GM20431 (cell line): Measurements from ENCODE around the gene TBXAS1.

Source experiments
- in situ Hi-C: fragments of 300-500 bp; cut with MseI, MboI; formaldehyde crosslinking; loops from one replicate; pipeline ENCODE4 v1.15.0; 2020; ENCODE audit warnings: low sequenced_read_pairs; ENCODE audit not compliant: unreplicated experiment

Gene TBXAS1

DNA sequence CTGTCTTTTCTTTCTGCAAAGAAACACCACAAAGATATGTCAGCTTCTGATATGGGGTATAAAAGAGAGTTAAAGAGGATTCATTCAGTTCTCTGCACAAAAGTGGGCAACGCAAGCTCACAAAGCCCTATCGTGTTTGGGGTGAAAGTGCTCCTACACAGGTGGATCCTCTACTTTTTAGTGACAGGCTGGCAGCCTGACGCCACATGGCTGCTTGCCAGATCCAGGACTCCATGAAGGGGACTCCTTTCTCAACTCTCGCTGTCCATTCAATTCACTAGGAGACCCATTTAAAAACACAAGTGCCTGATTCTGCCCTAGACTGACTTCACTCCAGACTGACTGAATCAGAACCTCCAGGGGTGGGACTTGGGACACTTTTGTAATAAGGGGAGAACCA is 225.7 kb downstream of the TBXAS1 start:
- in situ Hi-C loops: no loop called here

DNA sequence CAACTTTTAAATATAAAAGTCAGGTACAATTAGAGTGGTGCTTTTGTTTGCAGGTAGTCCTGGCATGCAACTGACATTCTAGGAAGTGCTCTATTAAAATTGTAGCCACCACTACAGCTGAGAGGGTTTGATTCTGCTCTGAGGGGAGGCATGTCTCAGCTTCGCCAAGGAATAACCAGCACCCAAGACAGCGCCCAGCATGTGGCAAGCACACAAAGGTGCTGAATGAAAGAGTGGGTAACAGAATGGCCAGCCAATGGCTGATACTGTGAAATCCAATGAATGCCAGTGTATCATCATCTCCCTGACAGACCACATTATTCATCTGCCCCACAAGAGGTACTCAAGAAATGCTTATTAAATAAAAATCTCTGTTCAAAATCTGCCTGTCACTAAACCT is 226.8 kb downstream of the TBXAS1 start:
- in situ Hi-C loops: no loop called here

DNA sequence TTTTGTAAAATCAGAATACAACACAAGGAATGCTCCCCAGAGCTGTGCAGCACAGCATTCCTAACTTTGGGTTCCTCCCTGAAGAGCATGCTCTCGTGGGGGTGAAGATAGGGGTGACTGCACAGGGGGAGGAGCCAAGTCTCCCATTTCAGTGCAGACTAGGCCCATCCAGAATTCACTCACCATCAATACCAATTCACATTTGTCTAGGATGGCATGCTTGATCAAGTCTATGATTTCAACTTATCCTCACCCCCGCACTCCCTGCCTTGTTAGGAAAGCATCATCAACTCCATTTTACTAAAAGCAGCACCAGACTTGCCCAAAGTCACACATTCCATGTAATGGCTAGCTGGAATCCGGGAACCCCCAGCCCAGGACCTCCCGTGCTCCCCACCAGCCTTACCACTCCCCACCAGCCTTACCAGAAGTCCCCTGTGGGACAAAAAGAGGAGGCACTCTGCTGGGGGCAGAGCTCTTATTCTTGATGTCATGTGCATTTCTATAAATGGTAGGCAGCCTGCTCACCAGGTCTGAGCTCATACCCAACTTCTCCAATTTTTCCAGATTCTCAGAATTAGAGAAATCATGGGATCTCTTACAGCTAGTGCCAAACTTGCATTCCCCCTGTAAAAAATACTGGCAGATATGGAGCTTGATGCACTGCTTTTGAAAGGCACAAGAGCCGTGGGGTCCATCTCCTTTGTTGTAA is 227.5 kb downstream of the TBXAS1 start:
- in situ Hi-C loops: no loop called here

DNA sequence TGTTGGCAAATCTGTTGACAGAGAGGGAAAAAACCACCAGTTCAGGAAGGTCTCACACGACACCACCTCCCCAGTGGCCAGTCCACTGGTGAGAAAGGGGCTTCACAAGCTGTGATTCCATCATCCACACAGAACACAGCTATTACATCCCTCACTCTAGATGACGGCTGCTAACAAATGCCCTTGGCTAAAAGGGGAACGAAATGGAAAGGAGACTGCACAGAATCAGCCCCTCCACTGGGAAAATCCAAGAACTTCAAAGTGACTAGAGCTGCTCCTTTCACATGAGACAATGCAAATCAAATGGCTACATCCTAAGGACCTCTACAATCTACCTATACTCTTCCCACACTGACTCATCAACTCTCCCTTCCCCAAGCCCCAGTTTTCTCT is 228.1 kb downstream of the TBXAS1 start:
- in situ Hi-C loops: no loop called here

DNA sequence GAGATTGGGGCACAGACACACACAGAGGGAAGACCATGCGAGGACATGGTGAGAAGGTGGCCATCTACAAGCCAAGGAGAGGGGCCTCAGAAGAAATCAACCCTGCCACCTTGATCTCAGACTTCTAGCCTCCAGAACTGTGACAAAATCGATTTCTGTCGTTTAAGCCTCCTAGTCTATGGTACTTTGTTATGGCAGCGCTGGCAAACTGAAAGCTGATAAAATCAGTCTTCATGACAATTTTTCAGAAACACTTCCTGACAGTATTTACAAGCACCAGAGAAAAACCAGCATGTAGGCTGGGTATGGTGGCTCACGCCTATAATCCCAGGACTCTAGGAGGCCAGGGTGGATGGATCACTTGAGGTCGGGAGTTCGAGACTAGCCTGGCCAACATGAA is 229.5 kb downstream of the TBXAS1 start:
- in situ Hi-C loops: no loop called here

DNA sequence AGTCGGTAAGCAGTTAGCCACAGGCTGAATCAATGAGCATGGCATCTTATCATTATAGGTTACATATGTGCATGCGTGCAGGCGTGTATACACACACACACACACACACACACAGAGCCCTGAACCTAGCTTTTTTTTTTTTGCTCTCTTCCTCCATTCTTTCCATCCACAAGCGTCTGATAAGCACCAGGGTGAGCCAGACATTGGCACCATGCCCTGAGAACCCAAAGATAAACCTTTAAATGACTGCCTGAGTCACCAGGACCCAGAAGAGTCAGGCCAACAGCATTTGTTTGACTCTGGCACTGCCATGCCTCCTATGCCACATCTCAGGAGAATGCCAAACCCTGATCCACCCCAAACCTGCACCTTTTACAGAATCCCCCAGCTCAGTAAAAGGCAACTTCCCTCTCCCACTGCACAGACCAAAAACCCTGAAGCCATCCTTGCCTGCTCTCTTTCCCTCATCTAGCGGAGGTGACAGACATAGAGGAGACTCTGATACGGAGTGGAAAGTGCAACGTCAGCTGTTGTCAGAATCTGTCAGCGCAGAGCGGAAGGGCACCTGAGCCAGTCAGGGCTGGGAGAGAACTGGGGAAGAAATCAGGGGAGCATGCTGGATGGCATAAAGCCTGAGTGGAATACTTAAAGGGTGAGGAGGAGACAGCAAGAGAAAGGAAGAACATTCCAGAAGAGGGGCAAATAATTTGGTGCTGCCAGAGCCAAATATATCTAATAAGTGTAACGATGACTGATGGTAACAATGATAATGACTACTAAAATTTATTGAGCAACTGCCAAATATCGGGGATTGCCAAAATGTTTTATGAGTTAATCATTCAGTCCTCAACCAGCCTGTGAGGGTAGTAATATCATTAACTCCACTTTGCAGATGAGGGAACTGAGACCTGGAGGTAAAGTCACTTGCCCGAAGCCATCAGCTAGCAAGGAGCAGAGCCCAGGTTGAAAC is 230.5 kb downstream of the TBXAS1 start:
- in situ Hi-C loops: no loop called here

DNA sequence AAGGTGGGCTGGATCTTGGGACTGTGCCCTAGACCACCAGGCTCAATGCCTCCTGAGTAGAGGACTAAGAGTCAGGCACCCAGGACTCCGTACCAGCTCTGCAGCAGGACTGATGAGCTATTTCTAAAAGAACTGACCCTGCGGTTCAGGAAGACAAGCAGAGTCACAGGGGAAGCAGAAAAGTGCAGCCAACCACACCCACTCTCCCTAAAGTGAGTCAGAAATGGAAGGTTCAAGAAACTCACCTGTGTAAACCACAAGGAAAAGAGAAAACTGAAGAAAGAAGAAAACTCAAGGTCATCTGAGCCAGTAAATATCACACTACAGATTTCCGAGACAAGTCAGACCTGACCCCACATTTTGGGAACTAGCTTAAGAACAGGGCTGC is 231.2 kb downstream of the TBXAS1 start:
- in situ Hi-C loops: no loop called here

DNA sequence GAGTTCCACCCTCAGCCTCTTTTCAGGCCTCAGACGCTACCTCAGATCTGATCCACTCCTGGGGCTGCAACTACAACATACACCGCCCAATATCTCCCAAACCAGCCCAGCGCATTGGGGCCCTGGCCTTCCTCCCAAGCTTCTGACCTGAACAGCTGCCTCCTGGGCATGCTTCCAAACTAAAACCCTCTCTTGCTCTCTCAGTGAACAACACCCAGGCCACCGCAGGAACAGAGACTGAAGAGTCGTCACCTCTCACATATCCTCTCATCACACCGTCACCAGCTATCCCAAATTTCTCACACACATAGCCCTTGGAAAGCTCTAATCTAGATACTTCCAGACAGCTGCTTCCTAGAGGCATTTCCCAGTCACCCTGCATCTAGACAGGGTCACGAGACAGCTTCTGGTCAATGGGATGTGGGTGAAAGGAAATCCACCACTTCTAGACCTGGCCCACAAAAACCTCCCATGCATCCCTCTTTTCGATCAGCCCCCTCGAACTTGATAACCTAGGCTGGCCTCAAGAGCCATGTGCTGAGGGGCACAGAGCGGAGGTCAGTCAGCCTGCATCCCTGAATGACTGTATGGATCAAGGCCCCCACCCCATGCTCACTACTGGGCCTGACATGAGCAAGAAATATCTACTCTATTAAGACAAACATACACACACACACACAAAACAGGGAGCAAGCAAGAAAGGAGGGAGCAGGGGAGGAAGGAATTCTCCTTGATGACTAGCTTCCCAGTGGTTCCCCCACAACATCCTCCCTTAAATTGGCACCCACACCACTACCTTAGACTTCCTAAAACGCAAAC is 231.9 kb downstream of the TBXAS1 start:
- in situ Hi-C loops: no loop called here

DNA sequence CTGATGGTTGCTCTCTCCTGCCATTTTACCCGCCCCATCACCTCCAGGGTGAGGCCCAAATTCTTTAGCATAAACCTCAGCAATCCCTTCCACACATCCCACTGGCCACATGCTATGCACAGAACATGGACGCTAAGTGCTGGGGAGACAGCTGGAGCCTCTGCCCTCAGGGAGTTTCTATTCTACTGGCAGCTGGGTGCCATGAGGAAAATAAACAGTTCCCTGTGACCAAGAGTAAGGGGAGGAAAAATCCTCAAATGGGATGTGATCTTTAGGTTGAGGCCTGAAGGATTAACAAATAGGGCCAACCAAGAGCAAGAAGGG is 232.5 kb downstream of the TBXAS1 start:
- in situ Hi-C loops: no loop called here

DNA sequence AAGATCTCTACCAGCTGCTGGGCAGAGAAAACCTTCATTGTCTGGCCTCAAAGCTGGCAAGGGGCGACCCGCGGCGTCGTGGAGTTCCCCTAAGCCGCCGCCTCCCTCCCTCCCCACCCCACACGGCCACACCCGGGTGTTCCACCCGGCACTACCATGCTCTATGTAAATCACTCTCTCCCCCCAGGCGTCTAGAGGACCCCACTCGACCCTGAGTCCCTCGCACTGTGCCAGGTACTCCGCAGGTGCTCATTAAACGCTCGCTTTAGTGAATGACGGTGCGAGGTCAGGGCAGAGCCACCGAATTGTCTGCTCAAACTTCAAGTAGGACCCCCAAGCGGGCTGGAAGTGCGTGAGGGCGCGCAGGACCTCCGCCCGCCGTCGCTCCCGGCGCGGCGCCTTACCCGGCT is 233.1 kb downstream of the TBXAS1 start:
- in situ Hi-C loops: no loop called here

DNA sequence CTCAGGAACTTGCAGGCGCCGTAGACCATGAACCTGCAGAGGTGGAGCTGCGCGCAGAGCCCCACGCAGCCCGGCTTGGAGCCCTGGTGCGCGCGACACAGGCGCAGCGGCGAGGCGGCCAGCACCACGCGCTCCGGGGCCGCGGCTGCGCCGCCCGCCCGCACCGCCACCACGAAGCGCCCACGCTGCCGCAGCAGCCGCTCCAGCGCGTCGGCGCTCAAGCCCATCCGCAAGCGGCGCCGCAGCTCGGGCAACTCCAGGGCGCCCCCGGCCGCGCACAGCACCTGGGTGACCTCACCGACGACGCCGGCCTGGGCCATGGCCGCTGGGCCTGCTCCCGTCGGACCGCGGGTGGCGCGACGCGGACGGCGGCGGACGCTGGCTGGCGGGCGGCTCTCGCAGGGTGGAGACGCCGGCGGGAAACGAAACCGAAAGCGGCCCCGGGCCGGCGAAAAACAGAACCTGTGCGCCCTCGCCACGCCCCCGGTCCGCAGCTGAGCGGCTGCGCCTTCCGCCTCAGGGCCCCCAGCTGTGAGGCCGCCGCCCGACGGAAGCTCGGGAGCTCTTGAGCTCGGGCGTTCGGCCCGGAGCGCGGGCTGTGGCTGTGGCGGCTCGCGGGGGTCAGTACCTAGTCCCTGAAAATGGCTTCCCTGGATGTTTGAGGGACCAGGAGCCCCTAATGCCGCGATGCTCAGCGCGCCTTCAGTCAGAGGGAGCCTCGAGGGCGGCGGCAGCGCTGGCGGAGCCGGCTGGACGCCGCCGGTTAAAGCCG is 233.7 kb downstream of the TBXAS1 start, which contains the start of gene PARP12:
TSS of gene PARP12 (minus strand) at position 424 of the 772 bp plus-strand sequence. CDS start at position 320, 104 bp downstream.
- in situ Hi-C loops: no loop called here

DNA sequence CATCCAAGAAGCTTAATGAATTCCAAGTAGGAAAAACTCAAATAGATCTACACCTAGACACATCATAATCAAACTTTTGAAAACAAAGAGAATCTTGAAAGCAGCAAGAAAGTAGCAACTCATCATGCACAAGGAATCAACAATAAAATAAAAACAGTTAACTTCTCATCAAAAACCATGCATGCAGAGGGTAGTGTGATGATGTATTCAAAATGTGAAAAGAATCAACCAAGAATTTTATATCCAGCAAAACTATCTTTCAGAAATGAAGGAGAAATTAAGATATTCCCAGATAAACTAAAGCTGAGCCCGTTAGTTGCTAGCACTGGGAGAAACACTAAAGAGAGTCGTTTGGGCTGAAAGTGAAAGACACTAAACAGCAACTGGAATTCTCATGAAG is 238.0 kb downstream of the TBXAS1 start:
- in situ Hi-C loops: no loop called here

DNA sequence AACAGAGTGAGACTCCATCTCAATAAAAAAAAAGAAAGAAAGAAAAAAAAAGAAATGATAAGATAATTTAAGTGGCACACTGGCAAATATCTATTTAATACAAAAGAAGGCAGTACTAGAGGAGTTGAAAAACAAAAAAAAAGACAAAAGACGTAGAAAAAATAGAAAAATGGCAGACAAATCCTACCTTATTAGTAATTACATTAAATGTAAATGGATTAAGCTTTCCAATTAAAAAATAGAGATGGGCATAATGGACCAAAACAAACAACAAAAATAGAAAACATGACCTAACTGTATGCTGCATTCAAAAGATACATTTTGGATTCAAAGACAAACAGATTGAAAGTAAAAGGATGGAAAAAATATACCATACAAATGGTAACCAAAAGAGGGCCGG is 239.0 kb downstream of the TBXAS1 start:
- in situ Hi-C loops: no loop called here

DNA sequence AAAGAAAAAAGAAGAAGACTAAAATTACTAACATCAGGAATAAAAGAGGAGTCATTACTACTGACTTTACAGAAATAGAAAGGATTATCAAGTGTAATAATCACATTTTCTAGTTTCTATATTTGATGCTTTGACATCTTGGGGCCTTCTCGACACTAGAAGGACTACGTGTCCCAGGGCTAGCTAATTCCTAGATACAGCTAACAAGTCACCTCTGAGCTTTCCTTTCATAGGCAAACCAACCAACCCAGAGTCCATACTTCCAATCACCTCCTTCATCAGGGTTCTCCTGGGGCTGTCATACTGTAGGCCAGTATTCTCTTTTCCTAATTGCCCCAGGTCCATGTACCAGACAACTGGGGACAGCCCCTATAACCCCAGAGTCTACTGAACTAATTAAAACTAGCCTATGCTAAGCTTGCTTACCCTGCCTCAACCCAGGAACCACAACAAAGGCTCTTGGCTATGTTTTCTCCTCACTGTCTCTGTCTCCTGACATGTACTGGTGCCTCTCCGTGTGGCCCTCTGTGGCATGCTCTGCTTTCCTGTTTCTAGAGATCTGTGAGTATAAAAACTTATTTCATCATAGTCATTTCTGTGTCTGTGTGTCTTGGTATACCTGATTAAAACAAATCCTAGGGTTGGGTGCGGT is 240.4 kb downstream of the TBXAS1 start:
- in situ Hi-C loops: no loop called here
